RWPE2 (cell line): ENCODE data around the gene ITFG2.

Experiments used
- ATAC-seq: fragments of 200-7000 bp; cut with Tn5 transposase; 3 replicates; pipeline ENCODE4 v1.9.1; 2021; ENCODE audit warnings: low read depth
- DNase-seq: peaks from one replicate; pipeline ENCODE4 v3.0.0-alpha.2; 2020; ENCODE audit warnings: low spot score
- H3K27ac ChIP-seq: fragments of 450-650 bp; 2 replicates; pipeline ENCODE4 v1.5.1; 2017; ENCODE audit warnings: mild to moderate bottlenecking; ENCODE audit not compliant: poor library complexity, severe bottlenecking
- H3K27me3 ChIP-seq: fragments of 250-450 bp; sonication (Bioruptor Pico); 2 replicates; pipeline ENCODE4 v1.5.1; 2021; ENCODE audit warnings: mild to moderate bottlenecking, moderate library complexity; ENCODE audit not compliant: insufficient read depth, poor library complexity, severe bottlenecking
- H3K36me3 ChIP-seq: fragments of 250-450 bp; sonication (Bioruptor Pico); 2 replicates; pipeline ENCODE4 v1.5.1; 2020; ENCODE audit warnings: low read depth, mild to moderate bottlenecking, moderate library complexity
- H3K4me1 ChIP-seq: fragments of 250-450 bp; sonication (Bioruptor Pico); 2 replicates; pipeline ENCODE4 v1.5.1; 2021; ENCODE audit warnings: mild to moderate bottlenecking, moderate library complexity; ENCODE audit not compliant: insufficient read depth, poor library complexity, severe bottlenecking
- H3K4me3 ChIP-seq: fragments of 250-450 bp; sonication (Bioruptor Pico); 2 replicates; pipeline ENCODE4 v1.5.1; 2021; ENCODE audit warnings: mild to moderate bottlenecking, moderate library complexity; ENCODE audit not compliant: severe bottlenecking
- H3K9me3 ChIP-seq: fragments of 250-450 bp; sonication (Bioruptor Pico); 2 replicates; pipeline ENCODE4 v1.5.1; 2021; ENCODE audit warnings: mild to moderate bottlenecking, moderate library complexity; ENCODE audit not compliant: severe bottlenecking
- TF ChIP-seq, protein P1 (sequence below): fragments of 450-650 bp; IDR thresholded peaks from one replicate; pipeline ENCODE4 v1.5.1; 2017; ENCODE audit warnings: mild to moderate bottlenecking, moderate library complexity; ENCODE audit not compliant: poor library complexity, severe bottlenecking

ITFG2 gene

DNA sequence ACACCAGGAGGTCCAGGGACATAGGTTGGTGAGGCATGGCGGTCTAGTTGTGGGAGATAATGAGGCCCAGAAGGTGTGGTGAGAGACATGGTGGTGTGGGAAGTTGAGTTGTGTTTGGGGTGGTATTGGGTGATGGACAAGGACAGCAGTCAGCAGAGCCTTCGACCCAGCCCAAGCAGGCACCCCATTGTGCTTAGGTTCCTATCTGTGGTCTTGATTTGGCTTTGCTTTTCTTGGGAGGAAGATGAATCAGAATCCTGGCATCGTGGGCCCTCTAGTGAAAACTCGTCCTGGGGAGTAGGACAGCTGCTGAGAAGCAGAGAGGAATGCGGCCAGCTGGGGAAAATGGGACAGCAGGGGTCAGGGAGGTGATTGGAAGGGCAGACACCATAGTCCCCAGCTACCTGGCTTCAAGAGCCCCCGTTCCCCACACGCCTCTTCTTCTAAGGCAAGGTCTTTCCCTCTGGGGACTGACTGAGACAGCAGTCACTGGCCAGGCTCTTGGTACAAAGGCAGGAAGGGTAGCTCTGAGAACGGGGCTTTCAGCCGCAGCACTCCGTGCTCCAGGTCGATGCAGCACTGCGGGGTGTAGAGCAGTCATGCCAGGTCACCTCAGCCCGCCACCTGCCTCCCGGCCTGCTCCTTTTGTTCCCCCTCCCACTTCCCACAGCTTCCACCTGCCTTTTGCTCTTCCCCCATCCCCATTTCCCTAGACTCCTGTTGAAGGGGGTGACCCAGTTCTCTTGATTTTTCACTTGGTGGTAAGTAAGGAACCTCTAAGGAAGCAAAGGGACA lies 14.4 kb downstream of the ITFG2 start:
- H3K4me3 ChIP-seq: no peak overlapping the region
- H3K36me3 ChIP-seq: peaks cover 51% of the 10 kb centered on the region
- DNase-seq (no peak), ATAC-seq (no peak; the same call in 2 of the 3 replicates)
- no peaks in the 10 kb centered on the region for H3K9me3 ChIP-seq
- H3K4me1 ChIP-seq: no peaks in the 10 kb centered on the region
- no peak overlapping the region for H3K27ac ChIP-seq
- TF ChIP-seq, protein P1, sequence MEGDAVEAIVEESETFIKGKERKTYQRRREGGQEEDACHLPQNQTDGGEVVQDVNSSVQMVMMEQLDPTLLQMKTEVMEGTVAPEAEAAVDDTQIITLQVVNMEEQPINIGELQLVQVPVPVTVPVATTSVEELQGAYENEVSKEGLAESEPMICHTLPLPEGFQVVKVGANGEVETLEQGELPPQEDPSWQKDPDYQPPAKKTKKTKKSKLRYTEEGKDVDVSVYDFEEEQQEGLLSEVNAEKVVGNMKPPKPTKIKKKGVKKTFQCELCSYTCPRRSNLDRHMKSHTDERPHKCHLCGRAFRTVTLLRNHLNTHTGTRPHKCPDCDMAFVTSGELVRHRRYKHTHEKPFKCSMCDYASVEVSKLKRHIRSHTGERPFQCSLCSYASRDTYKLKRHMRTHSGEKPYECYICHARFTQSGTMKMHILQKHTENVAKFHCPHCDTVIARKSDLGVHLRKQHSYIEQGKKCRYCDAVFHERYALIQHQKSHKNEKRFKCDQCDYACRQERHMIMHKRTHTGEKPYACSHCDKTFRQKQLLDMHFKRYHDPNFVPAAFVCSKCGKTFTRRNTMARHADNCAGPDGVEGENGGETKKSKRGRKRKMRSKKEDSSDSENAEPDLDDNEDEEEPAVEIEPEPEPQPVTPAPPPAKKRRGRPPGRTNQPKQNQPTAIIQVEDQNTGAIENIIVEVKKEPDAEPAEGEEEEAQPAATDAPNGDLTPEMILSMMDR: no peak
- H3K27me3 ChIP-seq: no peaks in the 10 kb centered on the region

DNA sequence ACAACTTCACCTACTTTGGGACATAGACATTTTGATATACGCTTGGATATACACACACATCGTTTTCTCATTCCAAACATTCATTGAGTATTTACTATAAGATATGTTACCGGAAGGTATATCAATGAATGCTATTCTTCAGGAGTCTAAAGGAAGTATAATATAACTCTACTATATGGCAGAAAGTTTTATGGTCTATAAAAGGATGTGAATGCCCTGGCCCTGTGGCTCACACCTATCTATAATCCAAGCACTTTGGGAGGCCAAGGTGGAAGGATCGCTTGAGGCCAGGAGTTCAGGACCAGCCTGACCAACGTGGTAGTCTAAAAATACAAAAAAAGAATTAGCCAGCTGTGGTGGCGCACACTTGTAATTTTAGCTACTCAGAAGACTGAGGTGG lies 16.8 kb downstream of the ITFG2 start:
- TF ChIP-seq, protein P1: no peak
- H3K9me3 ChIP-seq: no peaks in the 10 kb centered on the region
- DNase-seq: no peak
- no peak for ATAC-seq
- H3K27ac ChIP-seq: no peak overlapping the region
- H3K36me3 ChIP-seq: peaks cover 27% of the 10 kb centered on the region
- no peak overlapping the region for H3K4me3 ChIP-seq
- no peaks in the 10 kb centered on the region for H3K27me3 ChIP-seq
- no peaks in the 10 kb centered on the region for H3K4me1 ChIP-seq

DNA sequence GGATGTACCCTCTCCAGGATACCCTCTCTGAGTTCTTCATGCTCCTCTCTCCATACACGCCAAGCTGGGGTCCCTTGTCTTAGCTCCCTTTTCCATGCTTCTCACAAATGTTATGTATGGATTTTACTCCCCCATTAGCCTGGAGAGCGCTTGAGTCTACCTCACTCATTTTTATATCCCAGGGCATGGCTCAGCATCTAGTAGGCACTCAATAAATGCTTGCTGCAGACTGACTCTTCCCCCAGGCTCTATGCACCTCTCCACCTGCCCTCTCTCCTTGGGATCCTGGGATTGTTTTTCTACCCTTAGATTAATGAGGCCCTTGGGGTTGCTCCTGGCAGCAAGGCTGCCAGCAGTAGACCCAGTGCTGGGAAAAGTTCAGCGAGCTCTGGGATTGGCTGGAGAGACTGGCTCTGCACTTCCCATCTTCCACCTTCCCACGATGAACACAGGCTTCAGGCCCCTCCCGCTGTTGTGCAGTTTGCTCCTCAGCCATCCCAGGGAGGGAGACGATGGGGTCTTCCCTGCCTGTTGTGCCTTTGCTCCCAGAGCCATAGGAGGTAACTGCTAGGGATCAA lies 20.2 kb downstream of the ITFG2 start:
- Histone ChIP-seq H3K9me3 (no peaks in the 10 kb centered on the region), H3K4me3 (no peak overlapping the region), H3K4me1 (no peaks in the 10 kb centered on the region), H3K27me3 (no peaks in the 10 kb centered on the region), H3K36me3 (peaks cover 11% of the 10 kb centered on the region; the same call in 1 of the 2 replicates), H3K27ac (no peak overlapping the region)
- ATAC-seq (no peak), DNase-seq (no peak)
- TF ChIP-seq, protein P1: no peak

DNA sequence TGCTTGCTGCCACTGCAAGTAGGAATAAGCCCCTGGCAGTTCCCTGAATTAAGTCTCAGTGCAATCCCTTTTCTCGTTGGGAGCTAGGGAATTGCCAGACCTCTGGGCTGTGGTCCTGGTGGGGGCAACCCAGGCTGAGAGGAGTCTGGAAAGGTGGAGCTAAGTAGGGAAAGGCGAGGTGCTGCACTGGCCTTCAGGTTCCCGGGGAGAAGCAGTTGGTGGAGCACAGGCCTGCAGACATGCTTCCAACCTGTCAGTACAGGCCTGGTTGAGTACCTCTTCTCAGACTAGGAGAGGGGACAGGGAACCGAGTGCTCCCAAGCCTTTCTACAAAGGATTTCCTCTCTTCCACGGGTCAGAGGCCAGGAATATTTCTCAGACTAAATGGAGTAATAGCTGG lies 20.9 kb downstream of the ITFG2 start:
- Histone ChIP-seq H3K27ac (no peak overlapping the region), H3K4me1 (no peaks in the 10 kb centered on the region), H3K9me3 (no peaks in the 10 kb centered on the region), H3K36me3 (peaks cover 6% of the 10 kb centered on the region; the same call in 1 of the 2 replicates), H3K27me3 (no peaks in the 10 kb centered on the region), H3K4me3 (no peak overlapping the region)
- DNase-seq (no peak), ATAC-seq (peak; percentile 30; the same call in 1 of the 3 replicates)
- TF ChIP-seq, protein P1: no peak

DNA sequence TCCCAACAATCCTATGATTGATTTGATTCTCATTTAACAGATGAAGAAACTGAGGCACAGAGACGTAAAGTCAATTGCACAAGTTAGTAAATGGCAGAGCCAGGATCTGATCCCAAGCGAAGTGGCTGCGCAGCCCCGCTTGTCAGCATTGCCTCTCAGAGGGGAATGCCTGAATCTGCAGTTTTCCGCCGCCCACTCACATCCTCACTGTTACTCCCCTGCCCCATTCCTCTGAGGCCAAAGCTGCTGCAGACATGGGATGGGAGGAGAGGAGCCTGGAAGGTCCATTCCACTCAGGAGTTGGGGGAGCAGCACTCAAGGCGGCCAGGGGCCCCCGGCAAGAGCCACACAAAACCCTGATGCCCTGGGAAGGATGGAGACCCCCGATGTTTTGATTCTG lies 21.3 kb downstream of the ITFG2 start:
- H3K9me3 ChIP-seq: no peaks in the 10 kb centered on the region
- TF ChIP-seq, protein P1: no peak
- H3K4me1 ChIP-seq: no peaks in the 10 kb centered on the region
- no peak overlapping the region for H3K4me3 ChIP-seq
- ATAC-seq (no peak), DNase-seq (no peak)
- H3K27me3 ChIP-seq: no peaks in the 10 kb centered on the region
- H3K36me3 ChIP-seq: peaks cover 1% of the 10 kb centered on the region; the same call in 1 of the 2 replicates
- H3K27ac ChIP-seq: no peak overlapping the region
